Measurements from ENCODE around the gene SERPINC1. TPM values are rescaled to one million over a fixed set of nuclear protein-coding genes. Genes with fewer than 3 reads are reported as not detected.

The SERPINC1 gene
- total and polyA plus RNA-seq, 2 of the 13 experiments (the other 11 are each of a cell fraction or from before 2014, with no cell fraction given): 142 to 205 TPM

DNA sequence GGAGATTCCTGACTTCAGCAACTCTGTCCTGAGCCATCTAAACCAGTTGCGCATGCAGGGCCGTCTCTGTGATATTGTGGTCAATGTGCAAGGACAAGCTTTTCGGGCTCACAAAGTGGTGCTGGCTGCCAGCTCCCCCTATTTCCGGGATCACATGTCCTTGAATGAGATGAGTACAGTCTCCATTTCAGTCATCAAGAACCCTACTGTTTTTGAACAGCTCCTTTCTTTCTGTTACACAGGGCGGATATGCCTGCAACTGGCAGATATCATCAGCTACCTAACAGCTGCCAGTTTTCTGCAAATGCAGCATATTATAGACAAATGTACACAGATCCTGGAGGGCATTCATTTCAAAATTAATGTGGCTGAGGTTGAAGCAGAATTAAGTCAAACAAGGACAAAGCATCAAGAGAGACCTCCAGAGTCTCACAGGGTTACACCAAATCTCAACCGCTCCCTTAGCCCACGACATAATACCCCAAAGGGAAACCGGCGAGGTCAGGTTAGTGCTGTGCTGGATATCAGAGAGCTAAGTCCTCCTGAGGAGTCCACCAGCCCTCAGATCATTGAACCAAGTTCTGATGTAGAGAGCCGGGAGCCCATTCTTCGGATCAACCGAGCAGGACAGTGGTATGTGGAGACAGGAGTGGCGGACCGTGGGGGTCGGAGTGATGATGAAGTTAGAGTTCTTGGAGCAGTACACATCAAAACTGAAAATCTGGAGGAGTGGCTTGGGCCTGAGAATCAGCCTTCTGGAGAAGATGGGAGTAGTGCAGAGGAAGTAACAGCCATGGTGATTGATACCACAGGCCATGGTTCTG, 46.7 kb downstream of the SERPINC1 start:
- TF ChIP-seq SMAD3 (CRISPR knock-in tag; IDR thresholded peaks at IDR 0.05): no peak
- TF ChIP-seq ZNF510 (CRISPR knock-in tag; IDR thresholded peaks at IDR 0.05; ENCODE audit: low read depth): no peak
- no peak for TF ChIP-seq KAT2B (IDR thresholded peaks at IDR 0.05; ENCODE audit: borderline replicate concordance, low read depth, low read length)
- TF ChIP-seq, protein P1, sequence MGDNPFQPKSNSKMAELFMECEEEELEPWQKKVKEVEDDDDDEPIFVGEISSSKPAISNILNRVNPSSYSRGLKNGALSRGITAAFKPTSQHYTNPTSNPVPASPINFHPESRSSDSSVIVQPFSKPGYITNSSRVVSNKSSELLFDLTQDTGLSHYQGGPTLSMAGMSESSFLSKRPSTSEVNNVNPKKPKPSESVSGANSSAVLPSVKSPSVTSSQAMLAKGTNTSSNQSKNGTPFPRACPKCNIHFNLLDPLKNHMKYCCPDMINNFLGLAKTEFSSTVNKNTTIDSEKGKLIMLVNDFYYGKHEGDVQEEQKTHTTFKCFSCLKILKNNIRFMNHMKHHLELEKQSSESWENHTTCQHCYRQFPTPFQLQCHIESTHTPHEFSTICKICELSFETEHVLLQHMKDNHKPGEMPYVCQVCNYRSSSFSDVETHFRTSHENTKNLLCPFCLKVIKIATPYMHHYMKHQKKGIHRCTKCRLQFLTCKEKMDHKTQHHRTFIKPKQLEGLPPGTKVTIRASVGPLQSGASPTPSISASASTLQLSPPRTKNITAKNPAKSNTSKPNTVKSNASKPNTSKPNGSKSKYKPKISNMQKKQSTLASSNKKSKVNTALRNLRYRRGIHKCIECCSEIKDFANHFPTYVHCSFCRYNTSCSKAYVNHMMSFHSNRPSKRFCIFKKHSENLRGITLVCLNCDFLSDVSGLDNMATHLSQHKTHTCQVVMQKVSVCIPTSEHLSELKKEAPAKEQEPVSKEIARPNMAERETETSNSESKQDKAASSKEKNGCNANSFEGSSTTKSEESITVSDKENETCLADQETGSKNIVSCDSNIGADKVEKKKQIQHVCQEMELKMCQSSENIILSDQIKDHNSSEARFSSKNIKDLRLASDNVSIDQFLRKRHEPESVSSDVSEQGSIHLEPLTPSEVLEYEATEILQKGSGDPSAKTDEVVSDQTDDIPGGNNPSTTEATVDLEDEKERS (CRISPR knock-in tag; IDR thresholded peaks at IDR 0.05): no peak
- no peak for TF ChIP-seq EEA1 (CRISPR knock-in tag; IDR thresholded peaks at IDR 0.05; ENCODE audit: borderline replicate concordance)
- TF ChIP-seq, protein P2, sequence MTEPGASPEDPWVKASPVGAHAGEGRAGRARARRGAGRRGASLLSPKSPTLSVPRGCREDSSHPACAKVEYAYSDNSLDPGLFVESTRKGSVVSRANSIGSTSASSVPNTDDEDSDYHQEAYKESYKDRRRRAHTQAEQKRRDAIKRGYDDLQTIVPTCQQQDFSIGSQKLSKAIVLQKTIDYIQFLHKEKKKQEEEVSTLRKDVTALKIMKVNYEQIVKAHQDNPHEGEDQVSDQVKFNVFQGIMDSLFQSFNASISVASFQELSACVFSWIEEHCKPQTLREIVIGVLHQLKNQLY (CRISPR knock-in tag; IDR thresholded peaks at IDR 0.05): no peak
- TF ChIP-seq ATF1 (CRISPR knock-in tag; IDR thresholded peaks at IDR 0.05): no peak
- no peak for TF ChIP-seq CENPT (CRISPR knock-in tag; IDR thresholded peaks at IDR 0.05; ENCODE audit: low read depth)
- WGBS (ENCODE audit: low lambda C conversion rate): 97% methylated on average over 14 of the region's 15 CpGs
- no peaks in the 10 kb centered on the region for H3K9me3 ChIP-seq (ENCODE audit: low read length)
- no peak overlapping the region for H3K27ac ChIP-seq (ENCODE audit: extremely low read length, insufficient read depth, low read length)
- peaks cover 33% of the 10 kb centered on the region for H3K4me1 ChIP-seq (ENCODE audit: insufficient read depth, low read length)
- intact Hi-C loops (cut with micrococcal nuclease; ENCODE audit: unreplicated experiment) (no loop called here), in situ Hi-C loops (cut with HindIII; ENCODE audit: extremely low pct_ligation_motif_present, low pct_unique_long_range_greater_than_20kb) (no loop called here)
- H3K27me3 ChIP-seq (ENCODE audit: control insufficient read depth in 1 of 2, insufficient read depth in 2 of 2, low read length in 2 of 2): no peaks in the 10 kb centered on the region; a peak in 1 of 5 replicates
- FAIRE-seq (no peak), ATAC-seq (no peak), DNase-seq (ENCODE audit: low spot score) (no peak)
- H3K79me2 ChIP-seq (ENCODE audit: insufficient read depth, low read length): peaks cover 27% of the 10 kb centered on the region
- ChIA-PET CTCF (ENCODE audit: low intra/inter-chr PET ratio, low total read pairs) (no interaction called here), POLR2A (interaction anchor here (3.9 kb wide), 1 partner anchor 47 kb away, joined by 47 read pairs; the partner anchor contains the start of gene SERPINC1)
- H3K4me3 ChIP-seq (replicated peaks in 1 of 3; ENCODE audit: insufficient read depth in 1 of 3, low read depth in 2 of 3, low read length in 3 of 3): no peak overlapping the region
- no TSS peak for BruUV-seq (replicated peaks)
- H4K20me1 ChIP-seq (ENCODE audit: insufficient read depth, low read length): peaks cover 14% of the 10 kb centered on the region
- H2AFZ ChIP-seq (ENCODE audit: low read length): no peak overlapping the region
- no peak overlapping the region for H3K9ac ChIP-seq (ENCODE audit: insufficient read depth, low read depth, low read length)
- no peak overlapping the region for H3K4me2 ChIP-seq (ENCODE audit: low read depth, low read length)
- H3K36me3 ChIP-seq (replicated peaks in 1 of 2; ENCODE audit: control insufficient read depth in 1 of 2, insufficient read depth in 2 of 2, low read length in 2 of 2): peaks cover 0 to 32% of the 10 kb centered on the region in 2 experiments; a peak in 4 of 5 replicates

Measured in HepG2 (cell line).